ENCODE results near the gene MAML3.

Gene MAML3

DNA sequence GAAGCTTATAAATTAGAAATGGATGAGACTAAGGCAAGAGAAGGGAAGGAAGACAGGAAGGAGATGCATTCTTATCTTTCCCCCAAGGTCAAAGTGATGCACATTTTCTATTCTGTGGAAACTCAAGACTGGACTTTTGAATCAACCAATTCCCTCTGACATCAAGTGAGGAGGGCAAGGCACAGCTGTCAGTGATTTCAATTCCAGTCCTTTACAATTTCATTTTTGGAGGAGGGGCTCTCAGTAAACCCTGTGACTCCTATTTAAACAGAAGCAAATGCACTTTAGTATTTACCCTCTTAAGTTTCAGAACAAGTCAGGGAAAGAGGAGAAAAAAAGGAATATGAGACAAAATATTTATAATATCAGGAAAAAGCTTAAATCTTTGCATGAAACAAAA lies 354.4 kb downstream of the MAML3 start:
- no peak for DNase-seq

DNA sequence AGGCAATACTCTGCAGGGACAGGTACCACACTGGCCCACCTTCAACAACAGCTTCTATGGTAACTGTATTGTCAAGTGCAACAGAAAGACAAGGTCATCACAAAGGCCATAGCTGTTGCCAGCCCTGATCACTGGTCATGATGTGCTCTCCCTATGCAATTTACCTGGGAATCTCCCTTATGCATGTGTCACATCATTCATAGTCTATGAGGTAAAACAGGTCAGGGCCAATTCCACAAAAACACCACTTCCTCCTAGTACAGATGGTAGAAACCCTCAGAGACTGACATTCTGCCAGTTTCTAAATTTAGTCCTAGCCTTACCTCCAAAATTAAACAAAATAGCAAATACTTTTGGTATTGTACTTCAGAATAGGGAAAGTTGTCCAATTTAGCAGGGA lies 355.5 kb downstream of the MAML3 start:
- DNase-seq = no peak

DNA sequence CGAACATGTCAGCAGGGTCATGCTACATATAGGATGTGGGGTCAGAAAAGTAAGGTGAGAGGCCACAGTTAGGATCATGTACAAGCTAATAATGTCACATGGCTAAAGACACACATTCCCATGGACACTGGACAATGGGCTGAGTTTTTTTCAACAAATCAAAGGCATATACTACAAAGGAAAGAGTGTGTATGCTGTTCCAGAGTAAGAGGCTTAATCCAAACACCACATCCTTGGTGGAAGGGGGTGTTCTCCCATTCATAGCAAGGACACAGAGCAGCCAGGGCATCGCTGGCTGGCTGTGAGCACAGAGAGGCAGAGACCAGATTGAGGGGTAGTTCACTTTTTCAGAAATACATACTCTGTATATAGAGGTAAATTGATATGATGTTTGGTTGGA lies 356.7 kb downstream of the MAML3 start:
- DNase-seq = no peak

DNA sequence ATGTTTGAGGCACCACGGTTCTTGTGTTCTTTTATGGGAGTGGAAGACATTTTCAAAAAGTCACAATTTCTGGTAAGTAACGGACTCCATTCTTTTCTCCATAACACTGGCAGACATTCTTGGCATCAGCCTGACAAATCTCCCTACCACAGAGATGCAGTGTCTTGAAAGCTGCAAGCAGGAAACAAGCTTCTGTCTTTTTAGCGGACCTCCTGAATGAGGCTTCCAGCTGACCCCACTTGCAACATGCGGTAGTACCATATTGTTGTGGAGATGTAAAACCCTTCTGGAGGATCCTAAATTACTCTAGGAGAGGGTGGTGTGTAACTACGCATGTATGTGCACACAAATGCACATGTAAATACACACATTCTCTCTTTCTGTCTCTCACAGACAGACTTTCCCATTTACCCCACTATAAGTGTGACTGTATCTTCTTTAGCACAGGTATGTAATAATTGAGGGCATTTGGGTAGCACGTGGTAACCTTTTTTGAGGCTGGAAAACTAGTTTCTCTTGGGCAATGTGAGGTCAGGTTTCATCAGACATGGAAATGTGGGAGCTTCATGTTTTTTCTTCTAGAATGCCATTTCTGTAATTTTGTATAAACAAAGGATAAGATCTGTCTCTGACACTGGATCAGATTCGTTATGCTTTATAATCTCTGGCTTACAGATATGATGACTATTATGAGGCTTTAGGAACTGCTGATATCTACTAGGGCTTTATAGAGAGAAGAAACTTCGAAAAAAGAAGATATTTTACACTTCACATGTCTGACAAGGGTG lies 358.3 kb downstream of the MAML3 start:
- DNase-seq = peak; percentile 18

DNA sequence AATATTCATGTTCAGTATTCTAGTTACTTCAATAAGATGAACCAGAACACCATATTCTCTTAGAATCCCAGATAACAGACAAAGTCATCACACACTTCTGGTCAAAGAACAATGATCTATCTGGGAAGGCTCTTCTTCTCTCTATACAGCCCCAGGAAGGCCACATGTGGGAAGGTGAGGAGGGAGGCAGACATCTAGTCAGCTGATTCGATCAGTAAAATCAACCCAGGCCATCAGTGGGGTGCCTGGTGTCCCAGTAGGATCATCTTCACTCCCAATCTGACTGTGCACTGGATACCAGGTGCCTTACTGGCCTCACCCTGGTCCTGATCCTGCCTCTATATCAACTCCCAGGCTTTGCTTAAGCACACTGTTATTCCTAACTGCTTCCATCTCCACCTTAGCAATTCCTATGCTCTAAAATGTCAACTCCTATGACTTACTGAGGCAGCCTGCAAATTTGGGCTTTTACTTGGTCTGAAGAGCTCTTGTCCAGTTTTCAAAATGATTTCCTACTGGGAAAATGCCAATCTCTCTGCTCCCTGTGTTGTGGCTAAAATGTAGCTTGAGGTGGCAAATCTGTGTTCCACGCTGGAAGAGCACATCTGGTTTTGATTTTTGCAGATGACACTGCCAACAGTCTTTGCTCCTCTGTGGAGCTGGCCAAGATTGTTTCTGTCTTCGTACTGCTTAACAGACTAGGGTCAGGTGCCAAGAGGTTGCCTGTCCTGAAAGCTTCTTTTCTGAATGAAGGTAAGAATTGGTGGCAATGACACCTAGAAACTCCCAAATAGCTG lies 359.6 kb downstream of the MAML3 start:
- peak; percentile 7 for DNase-seq

DNA sequence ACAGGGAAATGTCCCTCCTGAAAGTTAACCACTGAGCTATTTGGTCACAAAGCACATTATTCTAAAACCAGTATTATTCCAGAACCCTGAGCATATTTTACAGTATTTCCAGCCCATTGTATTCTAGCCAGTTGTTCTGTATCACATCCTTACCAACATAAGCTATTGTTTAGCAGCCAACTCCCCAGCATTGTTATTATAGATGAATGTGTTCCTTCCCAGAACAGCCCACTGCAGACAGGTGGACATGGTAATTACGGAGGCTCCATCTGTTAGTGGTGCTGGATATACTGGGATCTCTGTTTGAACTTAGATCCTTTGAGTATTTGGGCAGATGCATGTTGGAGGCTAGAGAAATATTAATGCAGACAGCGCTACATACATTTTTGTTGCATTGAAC lies 362.3 kb downstream of the MAML3 start:
- DNase-seq = no peak

DNA sequence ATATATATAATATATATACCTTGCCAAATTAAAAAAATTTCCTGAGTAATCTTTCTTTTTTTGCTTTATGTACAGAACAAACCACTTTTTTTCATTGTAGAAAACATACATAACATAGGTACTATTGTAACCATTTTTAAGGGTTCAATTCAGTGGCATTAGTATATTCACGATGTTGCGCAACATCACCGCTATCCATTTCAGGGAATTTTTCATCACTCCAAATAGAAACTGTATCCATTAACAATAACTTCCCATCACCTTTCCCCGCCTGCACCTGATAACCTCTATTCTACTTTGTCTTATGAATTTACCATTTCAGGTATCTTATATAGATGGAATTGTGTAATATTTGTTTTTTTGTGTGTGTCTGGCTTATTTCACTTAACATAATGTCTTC lies 363.7 kb downstream of the MAML3 start:
- DNase-seq = no peak

DNA sequence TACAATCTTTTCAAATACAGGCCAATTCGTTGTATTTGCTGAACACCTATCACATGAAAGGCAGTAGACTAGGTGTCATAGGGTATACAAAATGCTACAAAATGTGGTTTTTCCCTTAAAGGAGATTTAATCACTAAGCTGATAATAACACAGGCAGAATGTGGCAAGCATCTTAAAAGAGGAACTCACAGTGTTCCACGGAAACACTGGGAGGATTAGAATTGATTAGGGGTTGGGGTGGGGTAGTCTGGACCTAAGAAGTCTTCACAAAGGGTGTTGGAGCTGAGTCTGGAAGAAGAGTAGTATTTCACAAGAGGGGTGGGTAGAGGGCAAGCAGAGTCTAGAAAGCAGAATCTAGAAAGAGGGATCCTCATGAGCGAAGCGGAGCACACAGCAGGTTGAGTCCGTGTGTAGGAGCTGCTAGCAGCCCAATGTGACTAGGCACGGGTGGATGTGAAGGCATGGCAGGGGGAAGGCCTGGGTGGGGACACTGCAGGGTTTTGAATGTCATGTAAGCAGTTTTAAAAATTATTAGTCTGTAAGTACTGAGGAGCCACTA lies 364.8 kb downstream of the MAML3 start:
- no peak for DNase-seq

DNA sequence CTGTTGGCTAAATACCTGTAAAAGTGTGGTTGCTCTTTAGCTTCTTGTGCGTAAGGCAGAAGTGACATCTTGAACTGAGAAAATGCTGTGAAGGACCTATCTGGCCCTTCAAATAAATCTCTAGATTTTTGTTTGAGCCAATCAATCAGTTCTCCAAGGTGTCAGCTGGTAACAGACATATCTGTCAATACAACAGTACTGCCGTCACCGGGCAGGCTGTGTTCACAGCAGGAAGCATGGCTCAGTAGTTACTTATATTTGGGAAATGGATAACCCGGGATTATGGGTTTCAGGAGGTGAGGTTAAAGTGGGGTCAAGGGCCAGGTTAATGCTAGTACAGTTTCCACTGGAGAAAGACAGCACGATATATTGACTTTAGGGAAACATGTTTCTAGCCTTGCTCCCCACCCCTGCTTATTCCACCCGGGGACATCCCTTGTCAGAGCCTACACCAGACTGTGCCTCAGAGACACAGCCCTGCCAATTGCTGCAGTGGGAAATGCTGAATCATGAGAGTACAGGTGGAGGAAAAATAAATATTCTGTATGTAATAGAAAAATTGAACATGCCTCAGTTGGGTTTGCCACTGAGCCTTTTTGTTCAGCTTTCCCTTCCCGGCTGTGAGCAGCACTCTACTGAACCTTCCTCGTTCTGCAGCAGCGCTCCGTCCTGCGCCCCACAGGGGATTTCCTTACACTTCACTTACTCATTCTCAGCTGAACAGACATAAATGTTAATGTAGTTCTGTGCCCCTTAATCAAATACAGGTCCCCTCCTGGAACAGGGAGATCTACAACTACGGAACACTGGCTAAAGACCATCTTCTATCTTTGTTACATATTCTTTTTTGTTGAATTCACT lies 367.3 kb downstream of the MAML3 start:
- DNase-seq = no peak

DNA sequence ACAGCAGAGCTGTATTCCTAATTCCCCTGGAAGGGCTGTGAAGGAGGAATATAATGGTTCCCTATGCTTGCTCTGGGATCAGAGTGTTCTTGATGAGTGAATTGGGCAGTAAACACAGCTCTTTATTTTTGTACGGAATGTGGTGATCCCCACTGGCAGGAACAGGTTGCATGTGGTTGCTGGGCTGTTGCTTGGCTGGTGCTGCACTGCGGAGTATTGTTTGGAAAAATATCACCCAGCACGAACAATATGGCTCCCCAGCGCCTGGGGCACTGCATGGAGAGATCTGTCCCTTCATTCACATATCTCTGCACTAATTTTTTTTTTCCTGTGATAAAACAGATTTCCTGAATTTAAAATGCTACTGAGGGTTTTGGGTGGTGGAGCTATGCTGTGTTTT lies 368.6 kb downstream of the MAML3 start:
- no peak for DNase-seq

DNA sequence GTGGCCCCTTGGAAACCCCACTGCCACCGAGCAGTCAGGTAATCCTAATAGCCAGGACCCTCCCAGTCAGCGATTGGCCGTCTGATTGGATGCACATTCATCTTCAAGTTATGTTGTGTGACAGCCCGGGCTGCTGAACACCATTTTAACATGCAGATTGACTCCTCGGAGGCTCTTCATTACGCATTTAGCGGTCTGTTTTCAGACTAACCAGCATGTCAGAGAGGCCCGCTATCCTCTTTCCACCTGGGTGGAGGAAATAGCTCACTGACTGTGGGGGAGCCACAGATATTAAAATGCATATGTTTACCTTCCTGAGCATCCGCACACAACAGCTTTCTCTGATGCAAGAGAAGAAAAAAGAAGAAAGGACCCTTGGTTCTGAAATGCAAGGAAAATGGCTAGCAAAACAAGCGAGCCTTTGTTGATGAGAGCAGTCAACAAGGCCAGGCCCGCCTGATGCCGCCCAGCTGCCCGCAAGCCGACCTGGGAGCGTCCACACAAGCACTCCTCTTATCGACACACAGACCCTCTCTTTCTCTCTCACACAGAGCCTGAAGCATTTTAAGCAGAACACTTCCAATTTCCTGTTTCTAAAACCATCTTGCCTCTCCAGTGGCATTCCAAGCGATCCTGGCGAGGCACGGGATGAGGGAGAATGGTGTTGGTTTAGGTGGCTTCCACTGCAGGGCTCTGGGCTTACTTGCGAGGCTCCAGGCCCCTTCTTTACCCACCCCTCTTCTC lies 370.1 kb downstream of the MAML3 start:
- no peak for DNase-seq

DNA sequence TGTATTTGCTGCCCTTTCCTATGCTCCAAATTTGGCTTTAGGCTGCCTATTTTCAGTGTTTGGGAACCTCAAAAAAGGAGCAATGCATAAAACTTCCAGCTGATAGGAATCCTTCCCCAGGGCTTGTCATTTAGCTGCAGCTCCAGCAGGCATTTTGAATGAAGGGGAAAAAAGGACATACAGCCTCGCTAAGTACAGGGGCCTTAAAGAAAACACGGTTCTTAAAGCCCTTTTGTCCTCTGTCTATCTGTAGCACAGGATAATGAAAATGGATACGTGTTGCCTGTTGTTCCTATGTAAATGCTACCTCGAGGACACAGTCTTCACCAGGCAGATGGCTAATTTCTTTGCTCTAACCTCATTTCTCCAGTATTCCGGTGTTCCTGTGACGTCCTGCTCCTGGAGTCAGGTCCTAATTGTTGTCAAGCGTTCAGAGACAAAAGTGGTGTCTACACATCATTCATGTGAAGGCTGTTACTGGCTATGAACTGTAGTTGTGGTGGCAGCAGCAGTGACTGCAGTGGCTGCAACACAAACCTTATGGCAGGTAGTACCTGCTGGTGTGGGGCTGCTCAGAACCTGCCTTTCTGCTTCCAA lies 371.0 kb downstream of the MAML3 start:
- DNase-seq = no peak

DNA sequence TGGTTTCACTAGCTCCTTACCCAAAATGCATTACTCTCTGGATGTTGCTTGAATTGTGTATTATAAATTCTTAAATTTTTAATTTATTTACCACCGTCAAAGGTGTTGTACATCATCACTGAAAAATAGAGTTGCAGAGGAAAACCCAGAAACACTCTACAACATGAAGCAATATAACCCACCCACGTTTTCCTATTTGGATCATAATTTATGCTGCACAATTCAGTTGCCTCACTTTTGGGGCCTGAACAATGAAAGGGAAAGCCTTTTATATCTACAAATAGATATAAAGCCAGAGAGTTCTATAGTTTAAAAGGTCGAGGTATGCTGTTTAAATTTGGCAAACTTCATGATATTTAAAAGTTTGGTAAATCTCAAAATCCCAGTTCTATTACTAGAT lies 372.9 kb downstream of the MAML3 start:
- no peak for DNase-seq

DNA sequence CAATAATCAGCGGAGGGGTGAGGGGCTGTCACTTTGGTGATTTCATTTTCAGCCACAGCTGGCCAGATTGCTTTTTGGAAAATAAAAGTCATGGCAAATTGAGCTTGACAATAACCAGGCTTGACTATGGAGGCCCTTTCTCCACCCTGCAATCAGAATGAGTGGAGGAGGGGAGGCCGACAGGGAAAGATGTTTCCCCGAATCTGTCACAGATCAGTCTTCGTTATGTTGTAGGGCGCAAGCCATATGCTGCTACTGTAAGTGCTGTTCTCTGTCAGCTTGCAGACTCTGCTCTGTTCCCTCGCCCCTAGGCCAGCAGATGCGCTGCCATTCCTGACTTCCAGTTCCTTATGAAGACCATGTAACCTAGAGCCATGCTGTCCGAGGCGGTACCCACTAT lies 374.3 kb downstream of the MAML3 start:
- DNase-seq = no peak

DNA sequence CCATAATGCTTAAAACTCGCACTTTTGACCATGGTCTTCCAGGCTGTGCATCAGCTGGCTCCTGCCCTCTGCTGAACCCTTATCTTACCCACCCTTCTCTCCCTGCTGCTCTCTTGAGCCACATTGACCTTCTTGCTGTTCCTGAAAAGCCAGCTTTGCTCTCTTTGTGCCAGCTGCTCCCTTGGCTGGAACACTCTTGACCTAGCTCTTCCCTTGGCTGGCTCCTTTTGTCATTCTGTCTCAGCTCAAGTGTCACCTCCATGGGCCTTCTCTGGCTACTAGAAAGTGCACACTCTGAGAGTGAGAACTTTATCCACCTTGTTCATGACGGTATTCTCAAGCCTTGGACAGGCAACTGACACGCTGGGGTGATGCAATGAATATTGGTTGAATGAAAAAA lies 376.2 kb downstream of the MAML3 start:
- no peak for DNase-seq

DNA sequence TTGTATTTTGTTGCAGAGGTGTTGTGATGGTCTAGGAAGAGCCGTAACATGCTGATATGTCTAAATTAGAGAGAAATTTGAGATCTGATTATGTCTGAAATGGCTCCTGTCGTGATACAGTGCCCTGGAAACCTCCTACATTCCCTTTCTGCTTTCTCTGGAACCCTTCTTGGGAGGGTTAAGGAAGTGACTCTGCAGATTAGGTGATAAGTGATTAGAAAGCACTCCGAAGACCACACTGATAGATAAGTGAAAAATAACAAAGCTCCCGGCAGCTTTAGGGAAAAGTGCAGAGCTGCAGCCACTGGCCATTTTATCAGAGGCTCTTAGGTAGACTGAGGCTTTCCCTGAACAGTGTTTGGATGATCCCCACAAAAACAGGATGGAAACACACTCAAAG lies 377.7 kb downstream of the MAML3 start:
- no peak for DNase-seq

DNA sequence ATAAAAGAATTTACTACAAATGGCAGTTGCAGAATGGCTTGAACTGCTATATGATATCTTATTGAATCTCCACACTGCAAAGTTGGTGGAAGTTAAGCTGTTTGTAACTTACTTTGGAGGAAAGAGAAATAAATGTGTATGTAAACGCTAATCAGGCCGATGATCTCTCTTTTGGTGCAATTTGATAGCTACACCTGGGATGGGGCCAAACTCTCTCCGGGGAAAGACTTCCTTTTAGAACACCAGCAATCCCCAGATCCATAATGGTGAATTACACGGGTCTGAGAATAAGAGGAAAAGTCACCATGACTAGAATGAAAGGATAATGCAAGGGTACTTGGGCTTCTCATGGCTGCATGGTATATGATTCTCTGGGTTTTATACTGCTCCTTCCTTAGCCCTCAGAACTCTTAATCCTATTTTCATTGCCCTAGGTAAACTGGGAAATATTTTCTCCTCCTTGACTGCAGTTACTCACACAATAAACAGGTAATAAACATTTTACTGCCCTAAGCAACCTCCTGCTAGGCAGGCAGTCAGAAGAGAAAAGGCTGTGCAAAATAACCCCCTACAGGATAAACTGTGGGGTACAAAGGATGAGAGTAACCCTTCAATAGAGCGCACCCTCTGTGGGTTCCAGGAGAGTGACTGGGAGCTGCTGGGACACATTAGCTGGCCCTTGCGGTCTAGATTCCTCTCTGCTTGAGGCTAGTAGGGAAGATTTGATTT lies 379.1 kb downstream of the MAML3 start:
- DNase-seq = no peak

DNA sequence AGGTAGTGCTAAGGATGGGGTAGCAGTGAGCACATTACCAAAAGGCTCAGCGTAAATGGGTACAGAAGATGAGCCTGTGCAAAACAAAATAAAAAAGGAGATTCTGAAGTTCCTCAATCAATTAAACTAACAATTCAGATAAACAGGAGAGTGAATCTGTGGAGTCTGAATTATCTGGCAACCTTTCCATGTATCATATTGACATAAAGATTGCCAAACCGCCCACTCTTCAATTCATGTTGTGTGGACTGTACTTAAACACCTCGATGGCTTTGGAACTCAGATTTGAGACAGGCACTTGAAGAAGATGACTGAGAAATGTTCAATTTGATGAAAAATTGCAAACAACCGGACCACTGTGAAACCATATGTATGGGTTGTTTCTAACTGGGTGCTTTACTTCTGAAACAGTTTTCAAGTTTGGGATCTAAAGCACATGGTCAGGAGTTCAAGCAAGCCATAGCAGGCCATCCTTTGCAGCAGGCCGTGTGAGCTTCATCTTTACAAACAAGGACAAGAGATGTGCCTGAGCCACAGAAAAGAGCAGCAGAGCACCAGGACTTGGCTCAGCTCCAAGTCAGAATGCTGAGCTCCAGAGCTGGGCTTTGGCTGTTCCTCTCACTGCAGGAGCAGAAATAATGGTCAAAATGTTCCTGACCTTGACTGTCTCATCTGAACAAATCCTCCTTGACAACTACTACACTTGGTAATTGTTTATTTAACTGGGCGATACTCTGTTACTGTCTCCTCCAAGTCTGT lies 380.2 kb downstream of the MAML3 start:
- no peak for DNase-seq

DNA sequence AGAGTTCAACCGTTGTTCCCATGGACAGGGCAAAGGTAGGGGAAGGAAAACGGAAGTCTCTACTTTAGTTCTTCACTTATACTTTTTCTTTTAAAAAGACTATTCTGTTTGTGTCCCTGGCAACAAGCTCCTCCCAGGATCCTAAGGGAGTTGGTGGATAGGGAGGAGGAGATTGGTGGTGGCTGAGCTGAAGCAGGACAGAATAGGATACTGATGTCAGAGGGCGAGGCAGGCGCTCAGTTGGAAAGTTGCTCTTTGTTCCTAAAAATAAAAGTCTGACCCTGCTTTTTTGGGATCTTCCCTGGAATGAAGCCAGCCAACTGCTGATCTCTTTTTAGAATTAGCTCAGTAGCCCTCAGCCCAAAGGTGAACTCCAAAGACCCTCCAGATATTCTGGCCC lies 383.6 kb downstream of the MAML3 start:
- no peak for DNase-seq

DNA sequence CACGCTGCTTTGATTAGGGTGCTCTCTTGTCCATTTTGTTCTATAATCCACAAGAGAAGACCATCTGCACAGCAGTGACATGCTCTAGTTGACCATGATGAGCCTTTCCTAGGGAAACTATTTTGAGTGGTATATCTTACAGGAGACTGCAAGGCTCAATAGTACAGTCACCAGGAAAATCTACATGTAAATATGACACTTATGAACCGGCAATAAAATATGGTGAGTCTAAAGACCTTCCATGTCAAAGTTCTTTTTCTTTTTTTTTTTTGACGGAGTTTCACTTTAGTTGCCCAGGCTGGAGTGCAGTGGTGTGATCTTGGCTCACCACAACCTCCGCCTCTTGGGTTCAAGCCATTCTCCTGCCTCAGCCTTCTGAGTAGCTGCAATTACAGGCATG lies 384.6 kb downstream of the MAML3 start:
- DNase-seq = no peak

DNA sequence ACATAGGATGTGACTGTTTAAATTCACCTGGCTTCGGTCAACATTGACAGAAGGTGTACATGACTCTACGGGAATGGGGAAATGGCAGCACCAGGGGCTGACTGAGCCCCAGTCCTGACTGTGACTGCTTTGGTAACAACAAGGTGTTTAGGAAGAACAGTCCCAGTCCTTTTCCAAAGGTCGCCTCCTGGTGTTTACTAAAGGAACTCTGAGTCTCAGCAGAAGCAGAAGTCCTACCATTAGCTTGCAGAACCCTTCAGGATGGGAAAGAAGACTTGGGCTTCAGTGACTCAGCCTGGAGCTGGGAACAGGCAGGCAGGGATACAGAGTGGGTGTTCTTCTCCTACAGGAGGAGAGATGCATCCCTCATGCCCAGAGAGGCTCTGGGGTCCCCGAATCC lies 385.1 kb downstream of the MAML3 start:
- no peak for DNase-seq
